ENCODE data around the gene FAM163A.

The FAM163A gene

DNA sequence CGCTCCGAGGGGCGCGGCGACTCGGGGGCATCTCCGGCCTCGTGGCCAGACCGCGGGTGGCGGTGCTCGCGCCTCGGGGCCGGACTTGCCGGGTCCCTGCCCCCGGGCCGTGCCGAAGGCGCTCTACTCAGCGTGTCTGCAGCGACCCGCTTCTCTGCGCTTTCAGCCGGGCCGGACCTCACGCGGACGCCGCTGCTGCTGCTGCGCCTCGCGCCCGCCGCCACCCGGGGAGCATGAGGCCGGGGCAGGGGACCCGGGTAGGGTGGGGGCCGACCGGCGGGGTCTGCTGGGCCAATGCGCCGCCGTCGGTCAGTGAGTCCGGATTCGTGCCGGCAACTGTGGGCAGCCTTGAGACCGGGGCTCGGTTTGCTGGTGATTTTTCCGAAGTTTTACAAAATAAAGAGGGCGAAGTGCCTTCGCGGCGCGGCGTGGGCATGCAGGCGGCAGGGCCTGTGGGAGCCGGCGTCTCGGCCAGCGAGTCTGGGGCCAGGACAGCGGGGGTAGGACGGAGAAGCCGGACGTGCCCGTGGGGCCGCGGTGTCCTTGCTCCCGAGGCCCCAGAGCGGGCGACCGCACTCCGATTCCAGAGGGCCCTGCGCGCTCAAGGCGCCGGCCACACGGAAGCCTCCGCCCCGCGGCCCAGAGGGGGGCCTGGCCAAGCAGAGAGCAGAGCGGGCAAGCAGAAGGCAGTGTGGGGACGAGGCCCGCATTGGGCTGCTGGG, 749 bp downstream of the FAM163A start:
- TF ChIP-seq POLR2AphosphoS5 (IDR thresholded peaks at IDR 0.05; ENCODE audit: low read depth, low read length): no peak
- TF ChIP-seq TAF1 (IDR thresholded peaks at IDR 0.05; ENCODE audit: borderline replicate concordance, insufficient read depth, low read length): no peak
- TF ChIP-seq SIN3A (IDR thresholded peaks at IDR 0.05; ENCODE audit: borderline replicate concordance, insufficient read depth, low read length): no peak
- no peak for TF ChIP-seq FOXP2 (optimal IDR thresholded peaks at IDR 0.05; ENCODE audit: borderline replicate concordance, extremely low read depth, extremely low read length, insufficient read depth)
- TF ChIP-seq, protein P1, sequence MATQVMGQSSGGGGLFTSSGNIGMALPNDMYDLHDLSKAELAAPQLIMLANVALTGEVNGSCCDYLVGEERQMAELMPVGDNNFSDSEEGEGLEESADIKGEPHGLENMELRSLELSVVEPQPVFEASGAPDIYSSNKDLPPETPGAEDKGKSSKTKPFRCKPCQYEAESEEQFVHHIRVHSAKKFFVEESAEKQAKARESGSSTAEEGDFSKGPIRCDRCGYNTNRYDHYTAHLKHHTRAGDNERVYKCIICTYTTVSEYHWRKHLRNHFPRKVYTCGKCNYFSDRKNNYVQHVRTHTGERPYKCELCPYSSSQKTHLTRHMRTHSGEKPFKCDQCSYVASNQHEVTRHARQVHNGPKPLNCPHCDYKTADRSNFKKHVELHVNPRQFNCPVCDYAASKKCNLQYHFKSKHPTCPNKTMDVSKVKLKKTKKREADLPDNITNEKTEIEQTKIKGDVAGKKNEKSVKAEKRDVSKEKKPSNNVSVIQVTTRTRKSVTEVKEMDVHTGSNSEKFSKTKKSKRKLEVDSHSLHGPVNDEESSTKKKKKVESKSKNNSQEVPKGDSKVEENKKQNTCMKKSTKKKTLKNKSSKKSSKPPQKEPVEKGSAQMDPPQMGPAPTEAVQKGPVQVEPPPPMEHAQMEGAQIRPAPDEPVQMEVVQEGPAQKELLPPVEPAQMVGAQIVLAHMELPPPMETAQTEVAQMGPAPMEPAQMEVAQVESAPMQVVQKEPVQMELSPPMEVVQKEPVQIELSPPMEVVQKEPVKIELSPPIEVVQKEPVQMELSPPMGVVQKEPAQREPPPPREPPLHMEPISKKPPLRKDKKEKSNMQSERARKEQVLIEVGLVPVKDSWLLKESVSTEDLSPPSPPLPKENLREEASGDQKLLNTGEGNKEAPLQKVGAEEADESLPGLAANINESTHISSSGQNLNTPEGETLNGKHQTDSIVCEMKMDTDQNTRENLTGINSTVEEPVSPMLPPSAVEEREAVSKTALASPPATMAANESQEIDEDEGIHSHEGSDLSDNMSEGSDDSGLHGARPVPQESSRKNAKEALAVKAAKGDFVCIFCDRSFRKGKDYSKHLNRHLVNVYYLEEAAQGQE (IDR thresholded peaks at IDR 0.05; ENCODE audit: insufficient read depth in 1 of 2, low read depth in 2 of 2, low read length in 2 of 2): no peak

- no peak for TF ChIP-seq SIN3A (IDR thresholded peaks at IDR 0.05; ENCODE audit: borderline replicate concordance, insufficient read depth, low read length)
- no peak for TF ChIP-seq POLR2AphosphoS5 (IDR thresholded peaks at IDR 0.05; ENCODE audit: low read depth, low read length)
- TF ChIP-seq, protein P1 (IDR thresholded peaks at IDR 0.05; ENCODE audit: insufficient read depth in 1 of 2, low read depth in 2 of 2, low read length in 2 of 2): no peak
- no peak for TF ChIP-seq FOXP2 (optimal IDR thresholded peaks at IDR 0.05; ENCODE audit: borderline replicate concordance, extremely low read depth, extremely low read length, insufficient read depth)
- TF ChIP-seq TAF1 (IDR thresholded peaks at IDR 0.05; ENCODE audit: borderline replicate concordance, insufficient read depth, low read length): no peak
These were observed 1.5 kb downstream of the FAM163A start for GRCh38 chr1:179744401-179745130.

GRCh38 chr1:179745131-179745611, 2.1 kb downstream of the FAM163A start:
- TF ChIP-seq TAF1 (IDR thresholded peaks at IDR 0.05; ENCODE audit: borderline replicate concordance, insufficient read depth, low read length) (no peak), POLR2AphosphoS5 (IDR thresholded peaks at IDR 0.05; ENCODE audit: low read depth, low read length) (no peak), SIN3A (IDR thresholded peaks at IDR 0.05; ENCODE audit: borderline replicate concordance, insufficient read depth, low read length) (no peak), FOXP2 (optimal IDR thresholded peaks at IDR 0.05; ENCODE audit: borderline replicate concordance, extremely low read depth, extremely low read length, insufficient read depth) (no peak)
- TF ChIP-seq, protein P1 (IDR thresholded peaks at IDR 0.05; ENCODE audit: insufficient read depth in 1 of 2, low read depth in 2 of 2, low read length in 2 of 2): no peak

DNA sequence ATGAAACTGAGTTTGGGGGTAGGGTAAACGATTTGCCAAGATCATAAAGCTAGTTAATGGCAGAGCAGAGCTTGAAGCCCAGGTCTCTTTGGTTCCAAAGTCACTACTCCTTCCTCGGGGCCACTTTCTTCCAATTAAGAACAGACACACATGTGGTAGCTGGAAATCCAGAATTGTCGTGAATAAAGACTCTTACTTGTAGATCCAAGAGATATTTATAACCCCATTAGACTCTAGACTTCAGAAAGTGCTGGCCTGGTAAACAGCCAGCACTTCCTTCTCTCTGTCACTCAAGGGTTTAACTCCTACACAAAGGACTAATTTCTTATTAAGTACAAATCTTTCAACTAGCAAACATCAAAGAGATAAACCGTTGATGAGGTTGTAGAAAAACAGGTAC, 2.7 kb downstream of the FAM163A start:
- TF ChIP-seq FOXP2 (optimal IDR thresholded peaks at IDR 0.05; ENCODE audit: borderline replicate concordance, extremely low read depth, extremely low read length, insufficient read depth) (no peak), TAF1 (IDR thresholded peaks at IDR 0.05; ENCODE audit: borderline replicate concordance, insufficient read depth, low read length) (no peak), SIN3A (IDR thresholded peaks at IDR 0.05; ENCODE audit: borderline replicate concordance, insufficient read depth, low read length) (no peak), POLR2AphosphoS5 (IDR thresholded peaks at IDR 0.05; ENCODE audit: low read depth, low read length) (no peak)
- TF ChIP-seq, protein P1 (IDR thresholded peaks at IDR 0.05; ENCODE audit: insufficient read depth in 1 of 2, low read depth in 2 of 2, low read length in 2 of 2): no peak
